NCI-H82 (cell line): Measurements from ENCODE around the gene CUX1.

Experiments used
- DNase-seq: peaks from one replicate; lab custom pipeline; 2025; lab: John Stamatoyannopoulos, UW

The CUX1 gene

DNA sequence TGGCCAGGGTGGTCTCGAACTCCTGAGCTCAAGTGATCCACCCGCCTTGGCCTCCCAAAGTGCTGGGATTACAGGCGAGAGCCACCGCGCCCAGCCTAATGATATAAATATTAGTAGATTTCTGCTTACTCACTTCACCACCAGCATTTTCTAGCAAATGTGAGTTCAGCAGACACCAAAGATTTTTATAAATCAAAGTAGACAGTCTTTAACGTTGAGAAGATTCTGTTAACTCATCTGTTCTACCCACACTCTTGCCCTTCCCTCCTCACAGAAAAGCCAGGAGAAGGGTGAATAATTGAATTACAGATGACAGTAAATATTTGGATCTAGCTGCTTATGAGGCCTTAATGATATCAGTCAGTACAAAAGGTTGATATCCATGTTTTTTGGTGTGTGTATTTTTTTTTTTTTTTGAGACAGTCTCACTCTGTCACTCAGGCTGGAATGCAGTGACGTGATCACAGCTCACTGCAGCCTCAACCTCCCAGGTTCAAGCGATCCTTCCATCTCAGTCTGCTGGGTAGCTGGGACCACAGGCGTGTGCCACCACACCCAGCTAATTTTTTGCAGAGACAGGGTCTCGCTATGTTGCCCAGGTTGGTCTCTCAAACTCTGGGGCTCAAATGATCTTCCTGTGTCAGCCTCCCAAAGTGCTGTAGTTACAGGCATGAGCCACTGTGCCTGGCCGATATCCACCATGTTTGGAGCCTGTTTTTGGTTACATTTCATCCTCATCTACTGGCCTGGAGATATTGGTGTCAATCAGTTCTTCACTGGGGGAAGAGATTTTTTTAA, 120.5 kb downstream of the CUX1 start:
- DNase-seq: no peak

DNA sequence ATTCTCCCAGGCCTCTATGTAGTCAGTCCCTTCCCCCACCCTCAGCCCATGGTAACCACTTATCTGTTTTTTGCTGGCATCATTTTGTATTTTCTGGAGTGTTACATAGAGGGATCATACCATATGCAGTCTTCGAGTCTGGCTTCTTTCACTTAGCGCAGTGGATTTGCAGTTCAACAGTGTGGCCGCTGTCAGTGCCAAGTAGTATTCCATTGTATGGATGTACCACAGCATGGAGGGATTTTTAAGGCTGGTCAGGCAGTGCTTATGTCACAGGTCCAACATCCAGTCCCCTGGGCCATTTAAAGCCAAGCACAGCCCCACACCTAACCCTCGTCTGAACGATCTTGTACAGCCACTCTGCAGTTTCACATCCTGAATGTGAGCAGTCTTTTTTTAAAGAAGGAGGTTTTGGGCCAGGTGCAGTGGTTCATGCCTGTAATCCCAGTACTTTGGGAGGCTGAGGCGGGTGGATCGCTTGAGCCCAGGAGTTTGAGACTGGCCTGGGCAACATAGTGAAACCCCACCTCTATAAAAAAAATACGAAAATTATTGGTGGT, 121.8 kb downstream of the CUX1 start:
- DNase-seq: no peak

DNA sequence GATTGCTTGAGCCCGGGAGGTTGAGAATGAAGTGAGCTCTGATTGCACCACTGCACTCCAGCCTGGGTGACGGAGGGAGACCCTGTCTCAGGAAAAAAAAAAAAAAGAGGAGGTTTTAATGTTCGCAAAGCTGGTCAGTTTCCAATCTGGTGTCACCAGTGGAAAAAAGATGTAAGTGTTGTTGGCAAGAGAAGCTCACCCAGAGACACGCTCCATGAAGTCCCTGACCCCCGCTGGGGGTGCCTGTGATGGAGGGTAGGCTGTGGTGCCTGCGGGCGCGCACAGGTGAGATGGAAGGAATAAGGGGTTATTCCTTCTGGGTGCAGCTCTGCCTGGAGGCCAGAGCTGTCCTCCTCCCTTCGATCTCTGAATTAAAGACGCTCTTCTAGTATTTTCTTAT, 122.7 kb downstream of the CUX1 start:
- DNase-seq: no peak

DNA sequence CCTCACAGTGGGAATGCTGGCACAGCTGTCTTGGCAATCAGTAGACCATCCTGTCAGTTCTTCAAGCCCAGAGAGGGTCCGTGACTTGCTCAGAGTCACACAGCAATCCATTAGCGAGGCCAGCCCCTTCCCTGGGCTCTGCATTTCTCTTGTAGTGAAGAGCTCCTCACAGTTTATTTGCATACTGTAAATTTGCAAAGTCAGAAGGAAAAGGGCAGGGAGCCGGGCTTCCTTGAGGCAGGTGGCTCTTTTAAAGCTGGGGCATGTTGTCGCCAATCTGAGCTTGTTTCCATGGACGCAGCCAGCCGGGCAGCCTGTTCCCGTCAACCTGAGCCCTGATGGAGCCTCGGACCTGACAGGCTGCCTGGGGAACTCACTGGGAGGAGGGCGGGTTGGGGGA, 123.4 kb downstream of the CUX1 start:
- no peak for DNase-seq

- no peak for DNase-seq
These were observed 124.3 kb downstream of the CUX1 start for GRCh38 chr7:101941481-101942383.

DNA sequence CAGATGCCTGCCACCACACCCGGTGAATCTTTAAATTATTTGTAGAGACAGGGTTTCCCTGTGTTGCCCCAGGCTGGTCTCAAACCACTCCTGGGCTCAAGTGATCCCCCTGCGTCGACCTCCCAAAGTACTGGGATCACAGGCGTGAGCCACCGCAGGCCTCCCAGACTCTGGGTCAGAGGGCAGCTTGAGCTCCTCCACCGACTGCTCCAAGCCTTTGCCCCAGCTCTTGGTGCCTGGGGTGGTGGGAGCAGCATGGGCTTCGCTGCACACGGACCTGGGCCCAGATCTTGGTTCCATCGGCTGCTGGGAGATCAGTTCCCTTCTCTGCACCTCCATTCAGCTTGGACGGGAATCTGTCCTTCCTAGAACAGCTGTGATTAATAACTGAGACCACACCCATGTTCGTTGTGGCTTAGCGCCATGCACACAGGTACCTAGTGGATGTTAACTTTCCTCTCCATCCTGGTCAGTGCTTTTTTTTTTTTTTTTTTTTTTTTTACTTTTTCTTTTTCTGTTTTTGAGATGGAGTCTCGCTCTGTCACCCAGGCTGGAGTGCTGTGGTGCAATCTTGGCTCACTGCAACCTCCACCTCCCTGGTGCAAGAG, 125.3 kb downstream of the CUX1 start:
- DNase-seq: no peak

DNA sequence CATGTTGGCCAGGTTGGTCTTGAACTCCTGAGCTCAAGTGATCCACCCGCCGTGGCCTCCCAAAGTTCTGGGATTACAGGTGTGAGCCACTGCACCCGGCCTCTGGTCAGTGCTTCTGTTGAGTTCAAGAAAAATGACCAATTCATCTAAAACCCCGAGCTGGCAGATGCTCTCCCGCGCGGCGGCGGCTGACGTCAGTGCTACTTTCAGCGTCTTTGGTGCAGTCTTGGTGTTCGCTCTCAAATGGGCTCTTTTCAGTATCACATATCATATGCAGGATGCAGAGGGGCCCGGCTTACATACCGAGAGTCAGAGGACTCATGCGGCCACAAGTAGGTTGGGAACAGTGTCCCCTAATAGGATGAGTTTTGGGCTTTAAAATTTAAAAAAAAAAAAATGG, 125.9 kb downstream of the CUX1 start:
- DNase-seq: no peak

DNA sequence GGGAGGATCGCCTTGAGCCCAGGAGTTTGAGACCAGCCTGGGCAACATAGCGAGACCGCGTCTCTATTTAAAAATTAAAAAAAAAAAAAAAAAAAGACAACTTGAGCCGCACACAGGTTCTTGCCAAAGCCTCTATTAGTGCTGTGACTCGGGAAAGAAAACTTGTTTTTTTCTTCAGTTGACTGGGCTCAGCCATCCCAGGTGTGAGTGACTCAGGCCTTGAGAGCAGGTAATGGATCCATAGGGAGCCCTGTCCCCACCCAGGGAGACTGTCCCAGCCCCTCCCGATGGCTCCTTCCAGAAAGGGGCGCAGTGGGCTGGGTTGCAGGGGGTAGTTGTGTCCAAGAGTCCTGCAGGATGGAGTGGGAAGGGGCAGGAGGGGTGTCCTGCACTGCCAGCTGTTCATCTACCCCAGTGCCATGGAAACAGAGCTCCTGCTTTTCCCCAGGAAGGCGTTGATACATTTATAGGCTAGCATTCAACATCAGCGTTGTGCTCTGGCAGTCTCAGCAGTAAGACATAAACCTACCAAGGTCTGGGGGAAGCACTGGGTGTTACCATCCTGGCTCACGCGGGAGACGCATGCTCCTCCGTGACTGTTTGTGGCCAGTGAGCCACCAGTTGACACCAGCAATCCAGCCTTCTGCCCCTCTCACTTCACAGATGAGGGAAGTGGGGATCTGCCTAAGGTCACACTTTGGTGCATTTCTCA, 126.6 kb downstream of the CUX1 start:
- DNase-seq: no peak

DNA sequence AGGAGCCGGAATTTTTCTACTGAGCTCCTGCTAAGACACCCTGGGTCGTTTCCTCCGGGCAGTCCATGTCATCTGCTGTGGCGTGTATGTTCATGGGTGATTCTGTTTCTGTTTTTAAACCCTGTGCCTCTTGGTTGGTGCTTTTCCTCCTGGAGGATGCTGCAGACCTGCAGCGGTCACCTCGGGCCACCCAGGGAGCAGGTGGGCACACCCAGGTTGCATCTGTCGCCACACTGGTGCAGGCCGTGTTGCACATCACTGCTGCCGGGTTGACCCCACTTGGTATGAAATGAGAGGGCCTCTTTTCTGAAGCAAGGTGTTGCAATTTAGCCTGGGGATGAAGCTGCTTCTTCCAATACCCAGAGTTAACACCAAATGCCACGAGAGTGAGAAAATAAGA, 127.2 kb downstream of the CUX1 start:
- no peak for DNase-seq

DNA sequence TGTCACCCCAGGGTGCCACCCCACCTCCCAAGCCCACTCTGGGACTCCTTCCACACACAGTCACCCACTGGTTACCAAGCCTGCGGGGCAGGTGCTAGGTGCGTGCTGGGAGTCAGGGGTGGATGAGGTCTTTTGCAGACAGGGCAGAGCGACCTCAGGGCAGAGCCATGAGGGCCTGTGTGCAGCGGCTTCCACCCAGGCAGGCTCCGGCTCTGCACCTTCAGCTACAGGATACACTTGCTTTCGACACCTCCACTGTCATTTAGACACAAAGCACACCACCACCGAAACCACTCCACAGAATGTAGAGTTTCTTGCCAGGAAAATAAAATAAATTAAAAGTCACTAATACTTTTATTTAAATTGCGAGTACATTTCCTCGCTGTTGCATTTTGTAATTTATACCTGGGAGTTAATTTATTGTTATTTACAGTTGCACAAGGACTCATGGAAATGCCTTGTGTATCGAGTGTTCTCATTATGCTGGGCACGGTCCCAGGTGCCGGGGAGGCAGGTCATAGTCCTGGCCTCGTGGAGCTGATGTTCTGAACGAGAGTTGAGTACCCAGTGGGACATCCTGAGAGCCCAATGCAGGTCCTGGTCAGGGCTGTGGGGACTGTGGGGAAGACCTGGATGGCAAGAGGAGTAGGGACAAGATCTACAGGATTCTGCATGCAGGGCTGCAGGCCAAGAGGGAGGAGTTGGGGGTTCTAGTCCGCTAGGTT, 127.8 kb downstream of the CUX1 start:
- no peak for DNase-seq

DNA sequence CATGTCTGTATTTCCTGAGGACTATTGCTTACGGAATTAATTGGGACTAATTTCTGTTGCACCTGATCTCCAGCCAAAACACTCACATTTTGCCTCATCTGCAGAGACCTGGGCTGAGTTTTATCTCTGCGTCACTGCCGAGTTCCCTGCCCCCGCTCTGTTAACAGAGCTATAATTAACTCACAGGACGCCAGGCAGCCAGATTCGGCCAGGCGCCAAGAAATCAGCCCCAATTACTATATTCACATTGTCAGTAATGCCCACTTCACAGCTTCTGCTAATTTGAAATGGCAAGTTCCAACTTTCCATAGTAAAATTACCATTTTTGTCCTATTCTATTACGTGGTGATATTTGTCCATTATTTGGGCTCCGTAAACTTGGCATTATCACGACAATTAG, 130.5 kb downstream of the CUX1 start:
- peak; percentile 65 for DNase-seq

DNA sequence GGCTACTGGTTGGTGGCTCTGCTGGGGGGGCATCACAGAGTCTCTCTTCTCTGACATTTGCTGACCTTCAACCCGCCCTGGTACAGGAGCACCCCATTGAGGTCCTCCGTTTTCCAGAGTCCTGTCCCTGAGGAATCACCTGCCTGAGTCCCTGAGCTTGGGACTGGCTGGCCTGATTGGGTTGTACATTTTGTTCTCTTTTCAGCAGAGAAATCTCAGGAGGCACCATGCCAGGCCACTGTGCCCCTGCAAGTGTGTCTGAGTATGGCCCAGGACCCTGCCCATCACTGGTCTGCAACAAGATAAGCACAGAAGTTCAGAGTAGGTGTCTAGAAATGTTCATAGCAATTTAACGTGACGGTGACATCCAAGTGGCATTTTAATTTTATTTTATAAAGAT, 131.2 kb downstream of the CUX1 start:
- DNase-seq: no peak

DNA sequence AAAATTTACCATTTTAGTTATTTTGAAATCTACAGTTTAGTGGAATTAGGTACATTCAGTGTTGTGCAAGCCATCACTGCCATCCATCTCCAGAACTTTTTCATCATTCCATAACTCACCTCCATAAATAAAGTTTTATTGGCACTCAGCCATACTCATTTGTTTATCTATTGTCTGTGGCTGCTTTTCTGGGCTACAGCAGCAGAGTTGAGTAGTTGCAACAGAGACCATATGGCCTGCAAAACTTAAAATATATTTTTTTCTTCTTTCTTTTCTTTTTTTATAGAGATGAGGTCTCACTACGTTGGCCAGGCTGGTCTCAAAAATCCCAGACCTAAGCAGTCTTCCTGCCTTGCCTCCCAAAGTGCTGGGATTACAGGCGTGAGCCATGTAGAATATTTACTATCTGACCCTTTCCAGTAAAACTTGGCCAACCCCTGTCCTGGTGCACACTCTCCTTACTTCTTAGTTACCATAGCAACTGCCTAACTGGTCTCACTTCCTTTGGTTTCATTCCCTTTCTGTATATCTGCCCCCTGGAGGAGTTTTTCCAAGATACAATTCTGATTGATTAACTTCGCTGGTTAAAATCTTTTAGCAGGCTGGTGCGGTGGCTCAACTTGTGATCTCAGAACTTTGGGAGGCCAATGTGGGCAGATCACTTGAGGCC, 133.2 kb downstream of the CUX1 start:
- no peak for DNase-seq

GRCh38 chr7:101951757-101952156, 134.3 kb downstream of the CUX1 start:
- no peak for DNase-seq

DNA sequence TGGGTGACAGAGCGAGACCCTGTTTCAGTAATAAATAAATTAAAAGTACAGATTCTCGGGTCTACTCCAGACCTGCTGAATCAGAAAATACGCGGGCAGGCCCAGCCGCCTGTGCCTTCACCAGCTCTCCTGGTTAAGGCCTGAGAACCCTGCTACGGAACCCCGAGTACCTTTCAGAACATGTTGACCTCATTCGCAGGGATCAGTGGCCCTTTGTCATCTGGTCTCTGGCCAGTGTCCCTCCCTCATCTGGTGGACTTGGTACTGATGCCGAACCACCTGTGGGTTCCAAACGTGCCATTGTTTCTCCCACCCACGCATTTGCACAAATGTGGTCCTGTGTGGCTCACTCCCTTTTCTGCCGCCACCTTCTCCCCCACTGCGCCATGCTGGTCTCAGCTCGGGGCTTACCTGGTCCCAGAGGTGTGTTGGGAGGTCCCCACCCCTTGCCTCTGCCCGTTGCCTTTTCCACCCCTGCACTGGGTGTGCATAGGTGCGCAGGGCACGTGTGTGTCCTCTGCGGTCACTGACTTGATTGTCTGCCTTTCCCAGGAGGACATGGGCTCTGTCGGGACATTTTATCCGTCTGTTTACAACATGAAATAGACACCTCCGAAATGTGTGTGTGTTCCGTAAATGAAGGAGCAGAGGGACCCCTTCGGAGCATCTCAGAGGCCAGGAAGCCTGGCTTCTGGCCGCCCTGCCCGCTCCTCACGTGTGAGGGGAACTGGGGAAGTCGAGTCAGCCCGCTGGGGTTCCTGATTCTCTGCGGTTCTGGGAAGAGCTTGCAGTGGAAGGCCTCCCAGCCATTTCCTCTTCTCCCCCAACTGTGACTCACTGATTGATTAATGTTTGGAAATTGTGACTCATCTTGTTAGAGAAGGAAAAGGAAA, 135.2 kb downstream of the CUX1 start:
- DNase-seq: no peak

DNA sequence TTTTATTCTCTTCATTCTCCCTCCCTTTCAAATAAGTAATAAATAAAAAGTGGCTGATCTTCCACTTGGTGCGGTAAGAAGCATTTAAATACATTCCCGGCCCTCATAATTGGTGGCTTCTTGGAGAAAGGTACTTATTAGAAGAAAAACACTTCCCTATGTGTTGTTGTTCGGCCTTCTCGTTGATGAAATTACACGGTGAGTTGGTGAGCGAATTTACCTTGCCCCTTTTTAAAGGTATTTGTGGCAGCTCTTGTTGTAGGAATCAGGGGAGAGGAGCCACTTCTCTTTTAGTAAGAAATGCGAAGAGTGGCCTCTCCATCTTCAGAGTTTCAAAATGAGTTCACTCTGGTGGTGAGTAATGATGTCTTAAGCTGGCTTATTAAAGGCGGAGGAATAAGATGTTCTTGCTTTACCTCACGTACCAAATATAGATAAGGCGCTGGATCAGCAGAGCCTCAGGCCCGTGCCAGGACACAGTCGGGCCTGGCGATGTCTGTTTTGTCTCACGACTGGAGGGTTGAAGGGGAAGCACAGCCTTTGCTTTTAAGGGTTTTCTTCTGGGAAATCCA, 135.9 kb downstream of the CUX1 start:
- DNase-seq: no peak

DNA sequence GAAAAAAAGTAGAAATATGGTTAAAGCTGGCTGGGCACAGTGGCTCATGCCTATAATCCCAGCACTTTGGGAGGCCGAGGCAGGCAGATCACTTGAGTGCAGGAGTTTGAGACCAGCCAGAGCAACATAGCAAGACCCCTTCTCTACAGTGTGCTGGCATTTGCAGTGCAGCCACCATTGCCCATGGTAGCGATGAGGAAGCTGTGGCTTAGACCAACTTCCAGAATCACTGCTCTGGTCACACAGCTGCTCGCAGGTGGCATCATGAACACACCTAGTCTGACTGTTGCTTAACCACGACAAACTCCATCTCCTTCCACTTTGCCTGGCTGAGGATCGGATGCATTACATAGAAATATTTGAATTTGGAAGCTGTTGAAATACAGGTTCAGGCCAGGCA, 137.1 kb downstream of the CUX1 start:
- no peak for DNase-seq

GRCh38 chr7:101956130-101956529, 138.7 kb downstream of the CUX1 start:
- no peak for DNase-seq
